ENCODE results near the gene CLRN2. TPM values are rescaled to one million over a fixed set of nuclear protein-coding genes. Genes with fewer than 3 reads are reported as not detected.

CLRN2 gene
- total RNA-seq, 6 experiments from 2014 or later = not detected

DNA sequence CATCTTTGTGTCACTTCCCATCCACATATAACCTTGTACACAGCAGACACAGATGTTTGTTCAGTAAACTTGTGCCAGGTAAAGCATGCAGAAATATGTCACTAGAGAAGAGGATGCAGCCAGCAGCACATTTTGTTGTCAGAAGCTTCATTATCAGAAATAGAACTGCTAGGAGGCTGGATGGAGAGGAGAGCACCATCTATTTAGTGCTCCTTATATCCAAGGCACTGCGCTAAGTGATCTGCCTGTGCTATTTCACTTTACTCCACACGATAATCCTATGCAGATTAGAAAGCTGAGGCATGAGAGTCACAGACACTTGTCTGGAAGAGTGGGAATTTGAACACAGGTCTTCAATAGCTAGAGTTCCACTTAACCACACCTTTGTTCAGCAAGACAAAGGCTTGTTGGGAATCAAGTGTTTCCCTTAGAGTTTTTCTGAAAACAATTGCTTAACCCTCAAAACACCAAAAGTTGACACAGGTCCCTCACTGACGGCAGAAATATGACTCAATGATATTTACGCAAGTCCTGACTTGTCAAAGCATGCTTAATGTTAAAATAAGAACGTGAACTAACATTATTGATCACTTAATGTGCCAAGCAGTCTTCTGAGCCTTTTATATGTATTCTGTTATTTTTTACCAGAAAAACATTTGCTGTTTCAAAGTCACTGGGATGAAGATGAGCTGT, 1.8 kb upstream of the CLRN2 start:
- Mint-ChIP-seq H3K9me3 (no peaks in the 10 kb centered on the region), H3K4me3 (peak overlapping the region; percentile 81; the same call in 1 of the 2 replicates), H3K27ac (no peak overlapping the region), H3K4me1 (ENCODE audit: low read depth) (peaks cover 27% of the 10 kb centered on the region), H3K27me3 (ENCODE audit: insufficient read depth) (peaks cover 22% of the 10 kb centered on the region), H3K36me3 (ENCODE audit: low read depth) (peaks cover 7% of the 10 kb centered on the region; the same call in 1 of the 2 replicates)
- no peak for DNase-seq
- no peak for TF ChIP-seq CTCF (IDR thresholded peaks at IDR 0.05)

DNA sequence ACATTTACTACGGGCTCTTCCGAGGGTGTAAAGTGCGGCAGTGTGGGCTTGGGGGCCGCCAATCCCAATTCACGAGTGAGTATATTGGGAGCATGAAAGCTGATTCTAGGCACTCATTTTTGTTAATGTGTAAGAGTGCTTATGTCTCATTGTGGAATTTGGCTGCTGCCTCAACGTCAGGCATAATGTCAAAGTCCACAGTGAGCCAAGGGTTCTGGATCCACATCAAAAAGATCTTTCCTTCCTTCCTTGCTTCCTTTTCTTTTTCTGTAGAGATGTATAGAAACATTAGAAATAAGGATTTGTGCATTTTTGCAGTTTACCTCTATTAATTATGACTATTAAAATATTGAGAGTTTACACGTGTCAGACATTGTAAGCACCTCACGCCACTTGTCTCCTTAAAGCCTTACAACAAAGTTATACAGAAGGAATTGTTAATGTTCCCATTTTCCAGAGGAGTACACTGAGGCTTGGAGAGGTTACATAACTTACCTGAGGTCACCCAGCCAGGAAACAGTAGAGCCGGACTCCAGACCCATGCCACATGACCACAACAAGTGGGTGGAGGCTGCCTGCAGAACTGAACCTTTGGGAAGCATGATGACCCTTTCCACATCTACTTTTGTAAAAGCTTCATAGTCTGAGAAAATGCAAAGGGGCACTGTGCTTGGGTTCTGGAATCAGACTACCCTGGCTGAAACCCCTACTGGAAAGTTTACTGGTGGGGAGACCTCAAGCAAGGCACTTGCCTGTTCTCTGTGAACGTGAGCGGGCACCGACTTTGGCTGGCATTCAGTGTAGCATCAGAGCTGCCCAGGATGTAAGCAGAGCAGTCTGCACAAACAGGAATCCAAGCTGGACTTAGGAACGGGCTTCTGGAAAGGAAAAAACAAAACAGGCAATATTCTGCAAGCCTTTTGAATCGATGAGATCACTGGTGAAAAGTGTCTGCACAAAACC, 761 bp downstream of the CLRN2 start:
- Mint-ChIP-seq H3K27ac (no peak overlapping the region), H3K27me3 (ENCODE audit: insufficient read depth) (peaks cover 33% of the 10 kb centered on the region), H3K4me3 (no peak overlapping the region), H3K9me3 (no peaks in the 10 kb centered on the region), H3K36me3 (ENCODE audit: low read depth) (peaks cover 5% of the 10 kb centered on the region; the same call in 1 of the 2 replicates), H3K4me1 (ENCODE audit: low read depth) (peaks cover 19% of the 10 kb centered on the region)
- TF ChIP-seq CTCF (IDR thresholded peaks at IDR 0.05) = no peak
- no peak for DNase-seq

- H3K36me3 Mint-ChIP-seq (ENCODE audit: low read depth) = no peaks in the 10 kb centered on the region
- no peak overlapping the region for H3K27ac Mint-ChIP-seq
- TF ChIP-seq CTCF (IDR thresholded peaks at IDR 0.05) = no peak
- peaks cover 8% of the 10 kb centered on the region for H3K4me1 Mint-ChIP-seq (ENCODE audit: low read depth)
- no peak overlapping the region for H3K4me3 Mint-ChIP-seq
- peaks cover 36% of the 10 kb centered on the region for H3K27me3 Mint-ChIP-seq (ENCODE audit: insufficient read depth)
- no peaks in the 10 kb centered on the region for H3K9me3 Mint-ChIP-seq
- no peak for DNase-seq
Measured at GRCh38 chr4:17516980-17517379, 2.0 kb downstream of the CLRN2 start.

- H3K4me1 Mint-ChIP-seq (ENCODE audit: low read depth) = peaks cover 3% of the 10 kb centered on the region
- no peak for TF ChIP-seq CTCF (IDR thresholded peaks at IDR 0.05)
- H3K27me3 Mint-ChIP-seq (ENCODE audit: insufficient read depth) = peaks cover 37% of the 10 kb centered on the region
Measured at GRCh38 chr4:17517664-17518063, 2.7 kb downstream of the CLRN2 start.

DNA sequence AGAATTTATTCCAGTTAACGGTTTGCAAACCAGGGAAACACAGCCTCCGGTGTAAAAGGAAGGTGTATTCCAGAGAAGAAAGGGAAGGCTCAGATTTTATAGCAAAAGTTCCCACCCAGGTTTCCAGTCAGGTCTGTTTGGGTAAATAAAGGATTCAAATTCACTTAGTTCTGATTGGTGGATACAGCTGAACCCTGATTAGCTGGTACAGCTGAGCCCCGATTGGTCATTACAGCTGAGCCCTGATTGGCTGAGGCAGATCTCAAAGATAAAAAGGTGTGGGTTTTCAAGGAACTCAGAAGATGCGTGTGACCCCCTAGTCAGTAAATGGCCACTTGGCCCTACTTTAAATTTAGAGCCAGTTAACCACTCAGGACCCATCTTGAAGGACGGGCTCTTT, 6.6 kb downstream of the CLRN2 start:
- Mint-ChIP-seq H3K27ac (no peak overlapping the region), H3K4me3 (no peak overlapping the region), H3K4me1 (ENCODE audit: low read depth) (no peaks in the 10 kb centered on the region), H3K27me3 (ENCODE audit: insufficient read depth) (peaks cover 42% of the 10 kb centered on the region), H3K9me3 (no peaks in the 10 kb centered on the region), H3K36me3 (ENCODE audit: low read depth) (no peaks in the 10 kb centered on the region)
- no peak for TF ChIP-seq CTCF (IDR thresholded peaks at IDR 0.05)
- DNase-seq = no peak

More at GRCh38 chr4:17517664-17518063, 2.7 kb downstream of the CLRN2 start:
- Mint-ChIP-seq H3K4me3 (no peak overlapping the region), H3K27ac (no peak overlapping the region), H3K9me3 (no peaks in the 10 kb centered on the region), H3K36me3 (ENCODE audit: low read depth) (no peaks in the 10 kb centered on the region)
- no peak for DNase-seq
